Measurements from ENCODE around the gene LHX3. TPM values are rescaled to one million over a fixed set of nuclear protein-coding genes. Genes with fewer than 3 reads are reported as not detected.
A peak's percentile ranks its signal among the peaks of the same experiment; 100 is the strongest.

LHX3 gene
- total RNA-seq, 1 experiment from 2014 or later = not detected

DNA sequence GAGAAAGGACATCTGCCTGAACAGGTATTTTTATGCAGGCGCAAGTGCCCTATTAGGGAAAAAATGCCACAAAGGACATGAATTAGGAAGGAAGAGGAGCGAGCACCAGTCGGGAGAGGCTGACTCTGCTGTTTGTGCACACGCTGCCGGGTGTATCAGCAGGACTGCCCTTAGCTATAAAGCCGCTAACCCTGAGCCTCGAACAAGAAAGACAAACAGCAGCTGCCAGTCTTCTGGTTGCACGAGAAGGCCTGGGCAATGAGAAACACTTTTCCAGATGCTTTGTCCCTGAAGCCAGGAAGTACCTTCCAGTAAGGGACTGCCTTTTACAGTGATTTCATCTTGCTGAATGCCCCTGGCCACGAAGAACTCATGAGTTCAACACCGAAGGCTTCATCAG is 28.0 kb upstream of the LHX3 start:
- in situ Hi-C loops (cut with HindIII; ENCODE audit: low pct_unique_long_range_greater_than_20kb, low sequenced_read_pairs) = no loop called here

DNA sequence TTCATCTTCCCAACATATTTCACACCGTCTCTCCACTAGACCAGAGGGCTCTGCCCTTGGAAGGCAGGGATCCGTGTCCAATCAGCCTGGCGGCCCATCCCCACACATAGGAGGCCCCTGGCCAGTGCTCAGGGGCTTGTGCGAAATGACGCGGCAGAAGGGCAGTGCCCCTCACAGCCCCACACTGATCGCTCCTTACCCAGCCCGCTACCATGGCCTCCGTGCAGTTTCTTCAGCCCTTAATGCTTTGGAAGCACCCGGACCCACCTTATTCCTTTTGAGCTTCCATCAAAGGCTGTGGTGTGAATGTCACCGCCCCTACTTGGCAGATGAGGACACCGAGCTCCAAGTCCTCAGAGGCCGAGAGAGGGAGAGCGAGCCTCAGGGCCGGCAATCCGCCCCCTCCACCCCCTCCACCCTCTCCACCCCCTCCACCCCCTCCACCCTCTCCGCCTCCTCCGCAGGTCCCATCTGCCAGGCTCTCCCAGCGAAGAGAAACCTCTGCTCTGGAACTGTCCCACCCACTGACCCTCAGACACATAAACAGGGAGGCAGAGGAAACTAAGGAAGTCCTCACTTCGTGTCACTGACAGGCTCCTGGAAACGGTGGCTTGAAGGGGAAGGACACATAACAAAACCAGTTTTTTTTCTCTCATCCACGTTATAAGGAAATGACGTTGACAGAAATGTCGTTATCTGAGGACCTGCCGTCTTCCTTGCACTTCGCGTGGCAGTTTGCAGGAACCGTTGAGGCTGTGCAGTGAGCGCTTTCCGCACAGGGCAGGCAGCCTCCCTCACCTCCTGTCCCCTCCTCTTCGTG is 26.8 kb upstream of the LHX3 start:
- in situ Hi-C loops (cut with HindIII; ENCODE audit: low pct_unique_long_range_greater_than_20kb, low sequenced_read_pairs) = no loop called here
- DNase-seq (ENCODE audit: low read depth, low spot score) = no peak

More for the DNA sequence above, 28.0 kb upstream of the LHX3 start:
- no peak for DNase-seq (ENCODE audit: low read depth, low spot score)

DNA sequence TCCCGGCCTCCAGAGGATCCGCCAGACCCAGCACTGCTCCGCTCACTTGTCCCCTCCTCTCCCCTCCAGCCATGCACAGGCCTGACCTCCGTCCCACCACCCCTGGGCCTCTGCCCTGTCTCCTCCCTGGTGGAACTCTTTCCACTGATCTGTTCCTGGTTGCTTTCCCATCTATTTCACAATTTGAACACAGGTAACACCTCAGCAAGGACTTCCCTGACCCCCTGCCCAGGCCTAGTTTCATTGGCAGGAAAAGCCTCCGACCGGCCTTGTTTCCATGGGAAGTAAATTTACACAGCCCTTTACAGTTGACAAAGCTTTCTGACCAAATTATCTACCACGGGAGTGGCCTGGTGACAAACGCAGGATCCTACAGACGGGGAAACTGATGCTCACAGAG is 25.8 kb upstream of the LHX3 start:
- in situ Hi-C loops (cut with HindIII; ENCODE audit: low pct_unique_long_range_greater_than_20kb, low sequenced_read_pairs) = no loop called here

DNA sequence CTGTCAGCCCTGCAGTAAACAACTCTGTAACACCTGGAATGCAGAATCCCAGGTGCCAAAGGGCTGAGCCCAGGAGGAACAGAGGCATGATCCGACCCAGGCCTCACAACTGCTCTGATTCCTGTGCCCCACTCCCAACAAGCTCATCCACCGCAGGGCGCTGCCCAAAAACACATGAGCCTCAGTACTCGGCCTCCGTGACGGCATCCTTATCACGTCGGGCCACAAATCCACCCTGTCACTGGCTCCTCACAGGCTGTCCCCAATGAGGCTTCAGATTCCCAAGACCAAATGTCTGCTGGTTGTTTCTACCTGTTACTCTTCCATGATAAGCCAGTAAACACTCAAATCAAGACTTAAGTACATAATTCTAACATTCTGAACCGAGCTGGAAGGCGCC is 25.4 kb upstream of the LHX3 start:
- no peak for DNase-seq (ENCODE audit: low read depth, low spot score)
- in situ Hi-C loops (cut with HindIII; ENCODE audit: low pct_unique_long_range_greater_than_20kb, low sequenced_read_pairs) = no loop called here

More for the DNA sequence above, 25.8 kb upstream of the LHX3 start:
- DNase-seq (ENCODE audit: low read depth, low spot score) = no peak

DNA sequence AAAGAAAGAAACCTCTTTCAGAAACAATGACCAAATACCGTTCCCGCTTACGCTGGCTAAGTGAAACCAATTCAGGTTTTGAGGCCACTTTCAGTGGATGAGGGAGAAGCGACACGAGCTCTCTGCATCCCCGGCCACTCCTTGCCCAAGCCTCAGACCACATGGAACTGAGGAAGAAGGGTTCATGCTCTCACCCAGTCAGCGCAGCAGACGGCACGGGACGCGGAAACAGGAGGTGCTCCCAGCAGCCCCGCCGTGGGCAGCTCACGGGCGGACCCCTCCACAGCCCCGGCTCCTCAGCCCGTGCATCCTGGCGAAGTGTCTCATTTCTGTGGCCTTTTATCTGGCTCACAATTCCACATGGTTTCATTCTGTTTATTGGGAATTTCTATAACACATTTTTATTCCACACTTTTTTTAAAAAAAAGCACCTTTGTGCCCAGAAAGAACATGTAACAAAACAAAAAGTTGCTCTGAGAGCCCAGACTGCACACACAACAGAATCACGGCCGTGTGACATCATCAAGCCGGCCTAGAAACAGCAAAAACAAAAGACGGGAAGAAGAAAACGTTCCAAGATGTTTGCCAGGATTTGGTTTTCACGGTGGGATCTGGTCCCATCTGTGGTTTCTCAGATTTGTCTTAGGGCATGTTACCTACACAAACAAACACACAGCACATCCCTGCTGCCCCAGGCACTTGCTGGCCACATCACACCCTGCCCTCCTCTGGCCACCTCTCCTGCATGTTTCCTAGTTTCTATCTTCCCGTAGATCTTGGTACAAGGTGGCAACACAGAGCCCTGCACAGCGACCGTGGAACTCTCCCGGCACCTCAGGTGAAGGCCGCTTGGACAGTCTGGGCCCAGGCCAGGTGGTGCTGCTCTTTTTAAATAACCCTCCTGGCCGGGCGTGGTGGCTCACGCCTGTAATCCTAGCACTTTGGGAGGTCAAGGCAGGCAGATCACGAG is 24.5 kb upstream of the LHX3 start:
- no peak for DNase-seq (ENCODE audit: low read depth, low spot score)
- in situ Hi-C loops (cut with HindIII; ENCODE audit: low pct_unique_long_range_greater_than_20kb, low sequenced_read_pairs) = no loop called here

DNA sequence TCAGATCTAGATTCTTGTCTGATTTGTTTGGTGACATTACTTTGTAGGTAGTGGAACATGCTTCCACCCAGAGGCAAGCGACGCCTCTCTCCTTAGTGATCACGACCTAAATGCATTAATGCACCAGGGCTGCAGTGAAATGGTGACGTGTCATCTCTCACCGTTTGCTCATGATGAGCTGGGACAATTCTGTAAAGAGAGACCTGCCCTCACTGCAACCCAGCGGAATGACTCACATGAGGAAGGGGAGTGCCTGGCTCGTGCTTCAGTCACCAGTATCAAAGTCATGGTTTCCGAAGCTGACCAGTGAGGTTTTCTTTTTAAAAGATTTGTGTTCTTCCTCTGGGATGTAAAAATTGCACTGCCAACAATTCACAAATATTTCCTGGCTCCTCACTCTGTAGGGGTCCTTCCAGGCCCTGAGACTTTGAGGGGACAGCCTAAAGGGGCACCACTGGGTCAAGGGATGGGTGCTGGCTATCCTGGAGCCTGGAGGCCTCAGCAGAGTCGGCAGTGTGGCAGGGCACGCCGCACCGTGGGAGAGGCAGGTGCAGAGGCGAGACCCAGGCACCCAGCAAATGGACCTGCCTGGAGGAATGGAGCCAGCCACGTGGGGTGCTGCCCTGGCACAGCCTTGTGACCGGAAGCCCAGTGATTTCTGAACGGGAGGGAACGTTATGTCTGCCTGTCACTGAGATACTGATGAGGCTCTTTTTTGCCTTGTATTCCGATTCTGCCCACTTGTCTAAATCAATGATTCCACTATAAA is 23.4 kb upstream of the LHX3 start:
- in situ Hi-C loops (cut with HindIII; ENCODE audit: low pct_unique_long_range_greater_than_20kb, low sequenced_read_pairs) = no loop called here
- peak; percentile 19 for DNase-seq (ENCODE audit: low read depth, low spot score)

DNA sequence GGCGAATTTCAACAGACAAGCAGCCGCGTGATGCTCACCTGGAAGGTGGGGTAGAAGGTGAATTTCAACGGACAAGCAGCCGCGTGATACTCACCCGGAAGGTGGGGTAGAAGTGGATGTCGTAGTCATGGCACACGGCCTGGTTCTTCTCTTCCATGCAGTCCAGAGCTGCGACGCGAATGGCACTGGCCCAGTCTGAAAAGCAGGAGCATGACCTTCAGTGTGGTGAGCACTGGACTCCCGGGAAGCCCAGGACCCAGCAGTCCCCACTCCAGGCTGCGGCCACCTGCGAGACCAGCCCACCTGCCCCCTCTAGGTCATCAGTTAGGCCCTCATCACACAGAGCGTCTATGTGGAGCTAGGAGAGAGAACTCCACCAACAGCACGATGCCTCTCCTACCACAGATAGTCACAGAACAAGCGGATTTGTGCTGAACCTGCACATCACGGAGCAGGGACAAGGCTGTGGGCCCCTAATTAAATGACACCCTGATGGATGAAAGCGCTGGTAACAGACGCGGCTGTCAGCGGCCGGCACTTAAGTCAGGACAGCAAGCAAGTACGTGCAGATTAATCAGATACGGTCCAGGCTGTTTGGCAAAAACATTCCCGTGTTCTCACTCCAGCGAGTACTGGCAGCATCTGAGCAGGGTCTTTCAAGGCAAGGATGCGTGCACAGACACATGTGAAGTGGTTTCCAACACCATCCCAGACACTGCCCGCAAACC is 21.9 kb upstream of the LHX3 start:
- in situ Hi-C loops (cut with HindIII; ENCODE audit: low pct_unique_long_range_greater_than_20kb, low sequenced_read_pairs) = no loop called here
- DNase-seq (ENCODE audit: low read depth, low spot score) = no peak

DNA sequence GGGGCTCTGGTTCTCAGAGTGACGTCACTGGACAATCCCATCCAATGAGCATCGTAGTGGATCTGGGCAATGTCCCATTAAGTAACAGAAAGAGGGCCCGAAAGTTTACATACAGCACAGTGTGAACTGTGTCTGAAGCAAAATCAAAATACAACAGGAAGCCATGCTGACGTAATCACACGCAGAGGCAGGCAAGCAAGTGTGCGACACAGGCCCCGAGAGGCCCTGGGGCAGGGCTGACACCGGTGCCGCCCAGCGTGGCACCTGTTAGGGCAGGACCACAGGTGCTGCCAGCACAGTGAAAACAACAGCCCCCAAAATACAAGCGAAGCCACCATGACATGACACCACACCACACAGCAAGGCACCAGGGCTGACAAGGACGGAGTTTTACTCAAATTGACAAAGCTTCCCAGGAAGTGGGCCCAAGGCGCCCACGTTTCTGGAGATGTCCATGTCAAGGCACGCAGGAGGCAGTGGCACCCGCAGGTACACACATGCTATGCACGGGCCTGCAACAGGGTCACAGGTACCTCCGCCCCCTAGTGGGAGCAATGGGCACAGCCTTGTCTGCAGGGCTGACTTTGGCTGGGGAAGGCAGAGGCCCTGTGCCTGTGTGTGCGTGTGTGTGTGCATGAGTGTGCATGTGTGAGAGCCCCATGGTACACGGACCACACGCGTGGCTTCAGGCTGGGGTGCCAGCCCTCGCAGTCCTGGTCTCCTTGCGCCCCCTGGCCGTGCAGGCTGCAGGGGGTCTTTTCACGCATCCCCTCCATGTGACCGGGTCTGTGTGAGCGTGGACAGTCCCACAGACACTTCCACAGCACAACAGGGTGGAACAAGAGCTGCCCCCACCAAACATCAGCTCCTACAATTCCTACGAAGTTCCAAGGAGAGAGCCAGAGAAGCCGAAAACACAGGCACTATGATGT is 21.1 kb upstream of the LHX3 start:
- in situ Hi-C loops (cut with HindIII; ENCODE audit: low pct_unique_long_range_greater_than_20kb, low sequenced_read_pairs) = no loop called here
- DNase-seq (ENCODE audit: low read depth, low spot score) = peak; percentile 68

DNA sequence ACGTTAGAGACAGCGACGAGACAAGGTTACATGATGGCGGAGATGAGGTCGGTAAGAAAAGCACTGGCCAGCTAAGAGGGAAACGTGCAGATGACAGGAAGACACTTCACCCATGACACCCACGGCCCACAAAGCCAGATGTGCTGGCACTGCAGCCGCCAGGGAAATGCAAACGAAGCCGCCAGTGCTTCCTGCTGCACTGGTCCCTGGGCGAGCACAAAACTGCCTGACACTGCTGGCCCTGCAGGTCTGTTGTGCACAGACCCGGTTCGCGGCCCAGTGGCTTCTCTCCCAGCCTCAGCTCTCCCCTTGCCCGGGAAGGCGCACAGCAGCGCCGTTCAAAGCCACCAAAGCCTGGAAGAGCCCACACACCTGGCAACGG is 20.4 kb upstream of the LHX3 start:
- DNase-seq (ENCODE audit: low read depth, low spot score) = no peak
- in situ Hi-C loops (cut with HindIII; ENCODE audit: low pct_unique_long_range_greater_than_20kb, low sequenced_read_pairs) = no loop called here

DNA sequence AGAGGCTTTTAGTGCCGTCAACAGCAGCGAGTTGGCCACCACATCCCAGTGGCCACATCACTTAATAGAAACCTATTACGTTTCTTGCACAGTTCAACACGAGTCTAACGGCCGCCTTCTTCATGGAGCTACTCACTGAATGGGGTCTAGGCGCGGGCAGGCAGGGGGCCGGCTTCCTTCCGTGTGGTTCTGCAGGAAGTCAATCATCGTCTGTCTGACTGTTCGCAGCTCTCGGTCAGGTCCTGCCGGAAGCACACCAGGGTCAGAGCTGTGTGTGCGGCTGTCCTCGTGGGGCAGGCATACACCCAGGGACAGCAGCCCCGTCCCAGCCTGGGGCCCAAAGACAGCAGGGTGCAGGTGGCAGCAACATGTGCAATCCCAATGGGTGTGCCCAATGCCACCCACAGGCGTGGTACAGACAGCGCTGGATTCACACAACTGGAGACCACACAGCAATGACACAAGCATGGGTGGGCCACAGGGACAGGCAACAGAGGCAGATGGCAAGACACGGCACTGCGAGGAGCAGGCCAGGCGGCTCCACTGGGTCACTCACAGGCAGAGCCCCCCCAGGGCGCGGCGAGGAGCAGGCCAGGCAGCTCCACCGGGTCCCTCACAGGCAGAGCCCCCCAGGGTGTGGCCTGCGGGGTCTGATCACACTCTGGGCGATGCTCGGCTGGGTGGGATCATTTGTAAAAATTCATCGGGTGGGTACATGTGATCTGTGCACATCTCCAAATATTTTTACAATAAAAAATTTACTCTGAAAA is 19.1 kb upstream of the LHX3 start:
- DNase-seq (ENCODE audit: low read depth, low spot score) = no peak
- in situ Hi-C loops (cut with HindIII; ENCODE audit: low pct_unique_long_range_greater_than_20kb, low sequenced_read_pairs) = no loop called here

DNA sequence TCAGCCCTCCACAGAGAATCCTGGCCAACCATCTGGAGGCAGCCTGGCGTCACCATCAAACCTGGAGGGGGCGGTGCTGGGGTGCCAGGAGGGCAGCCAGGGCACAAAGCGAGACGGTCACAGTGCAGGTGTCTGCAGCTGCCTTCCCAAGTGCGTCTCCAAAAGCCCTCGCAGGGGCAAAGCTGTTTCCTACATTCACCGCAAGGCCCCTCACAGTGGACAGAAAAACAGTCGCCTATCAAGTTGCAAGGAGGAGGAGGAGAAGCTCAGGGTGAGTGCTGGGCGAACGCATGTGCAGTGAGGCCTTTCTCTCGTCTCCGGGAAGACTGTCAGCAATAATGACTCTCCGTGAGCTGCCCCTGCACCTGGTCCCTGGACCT is 18.0 kb upstream of the LHX3 start:
- in situ Hi-C loops (cut with HindIII; ENCODE audit: low pct_unique_long_range_greater_than_20kb, low sequenced_read_pairs) = no loop called here
- DNase-seq (ENCODE audit: low read depth, low spot score) = no peak

DNA sequence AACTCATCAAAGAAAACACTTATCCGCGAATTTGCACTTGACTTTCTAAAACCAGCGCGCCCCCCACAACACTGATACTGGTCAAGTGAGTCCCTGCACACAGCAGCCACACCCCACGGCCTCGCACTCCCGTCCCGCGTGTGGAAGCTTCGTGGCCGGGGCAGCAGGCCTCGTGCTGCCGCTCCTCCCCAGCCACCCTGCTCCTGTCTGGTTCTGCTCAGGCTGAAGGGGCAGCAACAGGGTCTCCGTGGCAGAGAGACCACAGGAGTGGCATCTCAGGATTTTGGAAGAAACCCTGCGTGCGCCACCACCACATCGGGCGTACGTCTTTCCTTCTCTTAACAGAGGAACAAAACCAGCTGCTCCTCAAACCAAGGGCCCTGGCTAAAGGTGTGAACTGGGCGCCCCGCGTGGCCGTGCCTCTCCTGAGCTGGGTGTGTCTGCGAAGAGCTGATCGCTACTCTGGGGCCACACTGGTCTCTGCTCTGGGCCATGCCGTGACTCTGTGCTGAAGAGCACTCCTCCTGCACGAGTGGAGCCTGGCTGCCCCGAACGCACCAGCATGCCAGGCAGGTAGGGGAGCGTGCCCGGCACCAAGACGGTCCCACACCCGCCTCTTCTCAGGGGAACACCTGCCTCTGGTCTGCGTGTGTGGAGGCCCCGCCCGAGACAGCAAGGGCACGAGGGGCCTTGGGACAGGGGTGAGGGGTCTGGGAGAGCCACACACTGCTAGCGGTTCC is 17.4 kb upstream of the LHX3 start:
- no peak for DNase-seq (ENCODE audit: low read depth, low spot score)
- in situ Hi-C loops (cut with HindIII; ENCODE audit: low pct_unique_long_range_greater_than_20kb, low sequenced_read_pairs) = no loop called here

DNA sequence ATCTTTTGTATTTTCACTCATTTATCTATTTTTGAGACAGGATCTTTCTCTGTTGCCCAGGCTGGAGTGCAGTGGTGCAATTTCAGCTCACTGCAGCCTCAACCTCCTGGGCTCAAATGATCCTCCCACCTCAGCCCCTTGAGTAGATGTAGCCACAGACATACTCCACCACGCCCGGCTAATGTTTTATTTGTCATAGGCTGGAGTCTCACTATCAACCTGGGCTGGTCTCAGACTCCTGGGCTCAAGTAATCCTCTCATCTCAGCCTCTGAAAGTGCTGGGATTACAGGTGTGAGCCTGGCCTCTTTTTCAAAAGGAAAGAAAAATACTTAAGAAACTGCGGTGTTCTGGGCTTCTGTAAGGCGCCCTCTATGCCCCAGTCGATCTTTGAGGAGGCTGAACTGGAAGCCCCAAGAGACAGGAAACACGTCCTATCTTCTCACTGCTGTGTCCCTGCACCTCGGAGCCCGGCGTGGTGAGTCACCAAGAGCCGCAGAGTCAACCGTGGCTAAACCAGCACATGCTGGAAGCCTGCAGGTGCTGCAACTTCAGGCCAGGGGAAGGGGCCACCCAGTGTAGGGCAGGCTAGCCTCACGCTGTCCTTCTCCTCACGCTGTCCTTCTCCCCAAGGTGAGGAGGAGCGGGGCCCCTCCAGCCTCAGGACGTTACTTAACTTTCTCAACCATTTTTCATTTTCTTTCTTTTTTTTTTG is 15.2 kb upstream of the LHX3 start:
- DNase-seq (ENCODE audit: low read depth, low spot score) = no peak
- in situ Hi-C loops (cut with HindIII; ENCODE audit: low pct_unique_long_range_greater_than_20kb, low sequenced_read_pairs) = no loop called here

DNA sequence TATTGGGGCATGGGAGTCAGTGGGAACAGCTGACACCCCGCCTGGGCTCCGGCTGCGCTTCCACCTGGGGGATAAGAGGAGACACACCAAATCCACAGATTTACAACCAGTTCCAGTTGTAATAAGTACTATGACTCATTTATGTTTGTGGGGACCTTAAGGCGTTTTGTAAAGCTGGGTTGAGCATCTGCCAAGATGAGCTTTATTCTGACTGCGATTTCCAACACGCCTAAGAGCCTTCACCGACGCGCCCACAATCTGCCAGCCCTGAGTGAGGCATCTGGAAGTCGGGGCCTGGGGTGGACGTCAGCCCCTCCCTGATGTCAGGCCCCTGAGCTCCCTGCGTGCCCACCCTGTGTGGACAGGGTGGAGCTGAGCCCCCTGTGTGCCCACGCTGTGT is 14.3 kb upstream of the LHX3 start:
- DNase-seq (ENCODE audit: low read depth, low spot score) = no peak
- in situ Hi-C loops (cut with HindIII; ENCODE audit: low pct_unique_long_range_greater_than_20kb, low sequenced_read_pairs) = no loop called here

DNA sequence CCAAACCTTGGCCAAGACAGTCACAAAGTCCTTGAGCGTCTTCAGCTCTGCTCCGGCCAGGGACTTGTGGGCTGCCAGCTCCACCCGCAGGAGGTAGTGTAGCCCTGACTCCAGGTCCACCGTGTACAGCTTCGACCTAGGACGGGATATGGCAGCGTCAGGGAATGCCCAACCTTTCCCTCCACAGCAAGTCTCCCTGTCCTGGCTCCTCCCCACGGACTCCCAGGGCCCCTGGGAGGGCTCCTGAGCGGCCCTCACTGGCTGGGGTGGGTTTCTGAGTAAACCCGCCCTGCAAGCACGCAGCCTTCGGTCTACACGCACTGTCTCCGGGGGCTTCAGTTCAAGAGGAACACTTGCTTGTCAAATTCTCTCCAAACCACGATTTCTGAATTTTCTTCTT is 13.7 kb upstream of the LHX3 start:
- no peak for DNase-seq (ENCODE audit: low read depth, low spot score)
- in situ Hi-C loops (cut with HindIII; ENCODE audit: low pct_unique_long_range_greater_than_20kb, low sequenced_read_pairs) = no loop called here

Data from SK-MEL-5 (cell line).